IPS-NIHi11 (cell line): ENCODE results near the gene CAMSAP1.
"Not testable (repeated sequence)": the region's sequence is repeated elsewhere in the genome, so short reads cannot be mapped to it uniquely, and the experiment has no call there.

Experiments
- DNase-seq: peaks from one replicate; pipeline ENCODE4 v3.0.0; 2012; ENCODE audit warnings: mixed read lengths, low spot score

CAMSAP1 gene, protein sequence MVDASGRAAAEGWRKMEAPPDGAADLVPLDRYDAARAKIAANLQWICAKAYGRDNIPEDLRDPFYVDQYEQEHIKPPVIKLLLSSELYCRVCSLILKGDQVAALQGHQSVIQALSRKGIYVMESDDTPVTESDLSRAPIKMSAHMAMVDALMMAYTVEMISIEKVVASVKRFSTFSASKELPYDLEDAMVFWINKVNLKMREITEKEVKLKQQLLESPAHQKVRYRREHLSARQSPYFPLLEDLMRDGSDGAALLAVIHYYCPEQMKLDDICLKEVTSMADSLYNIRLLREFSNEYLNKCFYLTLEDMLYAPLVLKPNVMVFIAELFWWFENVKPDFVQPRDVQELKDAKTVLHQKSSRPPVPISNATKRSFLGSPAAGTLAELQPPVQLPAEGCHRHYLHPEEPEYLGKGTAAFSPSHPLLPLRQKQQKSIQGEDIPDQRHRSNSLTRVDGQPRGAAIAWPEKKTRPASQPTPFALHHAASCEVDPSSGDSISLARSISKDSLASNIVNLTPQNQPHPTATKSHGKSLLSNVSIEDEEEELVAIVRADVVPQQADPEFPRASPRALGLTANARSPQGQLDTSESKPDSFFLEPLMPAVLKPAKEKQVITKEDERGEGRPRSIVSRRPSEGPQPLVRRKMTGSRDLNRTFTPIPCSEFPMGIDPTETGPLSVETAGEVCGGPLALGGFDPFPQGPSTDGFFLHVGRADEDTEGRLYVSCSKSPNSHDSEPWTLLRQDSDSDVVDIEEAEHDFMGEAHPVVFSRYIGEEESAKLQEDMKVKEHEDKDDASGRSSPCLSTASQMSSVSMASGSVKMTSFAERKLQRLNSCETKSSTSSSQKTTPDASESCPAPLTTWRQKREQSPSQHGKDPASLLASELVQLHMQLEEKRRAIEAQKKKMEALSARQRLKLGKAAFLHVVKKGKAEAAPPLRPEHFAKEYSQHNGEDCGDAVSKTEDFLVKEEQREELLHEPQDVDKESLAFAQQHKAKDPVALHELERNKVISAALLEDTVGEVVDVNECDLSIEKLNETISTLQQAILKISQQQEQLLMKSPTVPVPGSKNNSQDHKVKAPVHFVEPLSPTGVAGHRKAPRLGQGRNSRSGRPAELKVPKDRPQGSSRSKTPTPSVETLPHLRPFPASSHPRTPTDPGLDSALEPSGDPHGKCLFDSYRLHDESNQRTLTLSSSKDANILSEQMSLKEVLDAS (N-terminal part only)

DNA sequence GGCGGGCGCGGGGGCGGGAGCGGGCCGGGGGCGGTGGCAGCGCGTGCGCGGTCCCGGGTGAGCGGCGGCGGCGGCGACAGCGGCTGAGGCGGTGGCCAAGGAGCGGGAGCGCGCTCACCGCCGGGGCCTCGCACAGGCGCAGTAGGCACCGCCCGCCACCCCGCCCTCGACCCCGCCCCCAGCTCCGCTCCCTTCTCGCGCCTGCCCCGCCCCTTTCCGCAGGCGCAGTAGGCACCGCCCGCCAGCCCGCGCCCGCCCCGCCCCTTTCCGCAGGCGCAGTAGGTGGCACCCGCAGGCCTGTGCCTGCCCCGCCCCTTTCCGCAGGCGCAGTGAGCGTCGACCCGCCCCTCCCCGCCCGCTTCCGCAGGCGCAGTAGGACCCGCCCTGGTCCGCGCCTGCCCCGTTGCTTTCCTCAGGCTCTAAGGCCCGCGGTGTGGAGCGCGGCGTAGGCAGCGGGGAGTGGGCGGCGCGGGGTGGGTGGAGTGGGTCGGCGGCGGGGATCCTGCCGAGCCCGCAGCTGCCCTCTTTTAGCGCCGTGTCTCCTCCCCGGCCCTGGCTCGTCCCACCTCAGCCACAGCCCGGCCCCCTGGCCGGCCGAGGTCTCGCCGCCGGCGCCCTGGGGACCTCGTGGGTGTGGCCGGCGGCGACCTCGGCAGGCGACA lies at the start of gene CAMSAP1:
Gene CAMSAP1, minus strand, starts transcription at position 116 of the 662 bp plus-strand sequence. CDS start 387 bp downstream, outside the sequence.
- peak; percentile 98 for DNase-seq

DNA sequence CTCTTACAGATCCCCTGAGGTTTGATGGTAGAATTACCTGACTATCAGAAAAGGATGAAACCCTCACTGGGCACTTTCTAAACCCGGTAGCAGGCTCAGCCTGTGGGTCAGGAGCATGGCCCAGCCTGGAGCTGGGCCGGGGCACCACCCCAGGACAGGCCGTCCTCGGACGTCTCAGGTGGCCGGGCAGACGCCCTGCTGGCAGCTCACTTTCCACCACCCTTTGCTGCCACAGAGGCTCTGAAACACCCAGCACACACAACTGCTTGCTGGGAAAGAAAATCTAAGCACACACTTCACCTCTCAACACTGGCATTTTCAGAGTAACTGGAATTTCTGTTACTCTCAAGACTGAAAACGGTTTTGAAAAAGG lies 49.4 kb upstream of the CAMSAP1 start:
- no peak for DNase-seq

DNA sequence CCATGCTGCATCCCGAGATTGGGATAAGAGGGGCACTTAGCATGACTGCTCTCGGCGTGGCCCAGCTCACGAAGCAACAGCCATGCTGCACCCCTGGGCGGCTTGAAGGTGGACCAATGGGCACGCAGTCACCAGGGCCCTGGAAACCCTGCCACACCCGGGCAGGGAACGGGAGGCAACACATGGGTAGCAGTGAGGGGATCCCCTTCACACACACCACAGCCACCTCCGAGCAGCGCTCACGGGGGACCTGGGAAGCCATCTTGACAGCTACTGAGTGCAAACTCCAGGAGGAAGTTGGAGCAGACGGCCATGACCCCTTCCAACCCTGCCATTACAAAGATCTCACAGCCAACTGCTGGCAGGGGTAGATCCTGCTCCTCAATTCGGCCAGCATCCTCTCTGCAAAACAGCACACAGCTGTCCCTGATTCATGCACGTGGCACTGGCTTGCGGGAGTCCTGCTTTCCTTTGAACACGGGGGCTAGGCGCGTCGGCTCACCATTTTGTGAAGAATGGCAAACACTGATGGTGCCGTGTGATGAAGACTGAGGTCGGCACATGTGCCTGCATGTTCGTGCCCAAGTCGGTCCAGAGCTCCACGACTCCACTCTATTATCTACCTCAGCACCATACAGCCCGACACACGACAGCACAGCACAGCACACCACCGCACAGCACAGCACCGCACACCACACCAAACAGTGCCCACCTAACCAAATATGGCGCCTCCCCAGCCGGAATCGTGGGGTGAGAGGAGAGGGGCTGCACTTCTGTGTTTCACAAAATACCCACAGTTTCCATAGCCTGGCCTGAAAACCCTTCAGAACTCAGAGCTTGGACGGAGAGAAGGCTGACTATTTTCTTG lies 48.8 kb upstream of the CAMSAP1 start:
- DNase-seq = no peak

DNA sequence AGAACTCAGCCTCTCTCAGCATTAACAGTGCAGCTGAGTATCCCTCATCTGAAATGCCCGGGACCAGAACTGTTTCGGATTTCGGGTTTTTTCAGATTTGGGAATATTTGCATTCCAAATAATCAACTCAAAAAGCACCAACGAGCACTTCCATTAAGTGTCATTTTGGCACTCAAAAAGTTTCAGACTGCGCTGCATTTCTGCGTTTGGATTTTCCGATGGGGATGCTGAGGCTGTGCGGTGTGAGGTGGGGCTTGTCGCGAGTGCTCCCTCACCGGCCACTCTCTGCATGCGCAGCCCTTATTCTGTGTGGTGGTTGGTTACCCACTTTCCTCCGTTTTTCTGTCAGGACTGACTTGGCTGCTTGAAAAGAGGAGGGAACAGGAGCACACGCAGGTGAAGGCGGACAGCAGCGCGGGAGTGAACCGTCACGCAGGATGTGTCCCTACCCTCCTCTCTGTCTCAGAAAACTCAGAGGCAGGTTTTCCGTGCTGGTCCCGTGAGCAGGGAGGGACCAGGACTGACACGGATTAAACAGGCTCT lies 45.4 kb upstream of the CAMSAP1 start:
- DNase-seq = no peak

DNA sequence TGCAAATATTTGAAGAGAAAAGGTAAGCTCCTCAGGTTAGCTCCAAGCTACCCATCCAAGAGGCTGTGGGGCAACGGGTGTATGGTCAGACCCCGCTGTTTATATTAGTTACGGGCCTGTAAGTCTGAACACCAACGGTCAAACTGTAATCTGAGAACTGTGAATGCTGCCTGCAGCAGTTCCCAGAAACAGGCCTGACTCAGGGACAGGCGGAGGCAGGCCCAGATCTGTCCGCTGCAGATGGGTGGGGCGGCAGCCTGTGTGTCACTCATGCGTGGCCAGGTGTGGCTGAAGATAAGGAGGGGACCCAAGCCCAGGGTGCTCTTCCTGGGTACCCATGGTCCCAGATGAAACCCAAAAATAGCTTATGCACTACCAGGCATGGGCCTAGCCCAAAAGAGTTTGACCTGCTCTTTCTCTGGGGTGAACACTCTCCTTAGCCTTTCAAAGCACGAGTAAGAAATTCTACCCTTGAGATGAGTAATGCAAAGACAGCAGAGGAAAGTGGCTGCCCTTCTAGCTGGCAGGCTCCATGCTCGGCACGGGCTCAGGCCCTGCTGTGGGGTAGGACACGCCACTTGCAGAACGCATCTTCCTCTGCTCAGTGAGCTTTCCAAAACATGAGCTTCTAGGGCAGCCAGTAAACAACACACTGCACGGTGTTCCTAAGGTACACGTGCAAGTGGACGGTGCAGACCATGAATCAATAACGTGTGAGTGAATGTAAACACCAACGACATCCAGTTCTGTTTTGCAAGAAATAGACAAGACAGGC lies 44.7 kb upstream of the CAMSAP1 start:
- DNase-seq = peak; percentile 49

DNA sequence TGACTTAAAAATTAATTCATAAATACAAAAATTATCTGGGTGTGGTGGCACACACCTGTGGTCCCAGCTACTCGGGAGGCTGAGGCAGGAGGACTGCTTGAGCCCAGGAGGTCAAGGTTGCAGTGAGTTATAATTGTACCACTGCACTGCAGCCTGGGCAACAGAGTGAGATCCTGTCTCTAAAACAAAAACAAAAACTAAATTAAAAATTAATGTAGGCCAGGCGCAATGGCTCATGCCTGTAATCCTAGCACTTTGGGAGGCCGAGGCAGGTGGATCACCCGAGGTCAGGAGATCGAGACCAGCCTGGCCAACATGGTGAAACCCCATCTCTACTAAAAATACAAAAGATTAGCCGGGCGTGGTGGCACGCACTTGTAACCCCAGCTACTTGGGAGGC lies 44.0 kb upstream of the CAMSAP1 start:
- DNase-seq = not testable (repeated sequence)

DNA sequence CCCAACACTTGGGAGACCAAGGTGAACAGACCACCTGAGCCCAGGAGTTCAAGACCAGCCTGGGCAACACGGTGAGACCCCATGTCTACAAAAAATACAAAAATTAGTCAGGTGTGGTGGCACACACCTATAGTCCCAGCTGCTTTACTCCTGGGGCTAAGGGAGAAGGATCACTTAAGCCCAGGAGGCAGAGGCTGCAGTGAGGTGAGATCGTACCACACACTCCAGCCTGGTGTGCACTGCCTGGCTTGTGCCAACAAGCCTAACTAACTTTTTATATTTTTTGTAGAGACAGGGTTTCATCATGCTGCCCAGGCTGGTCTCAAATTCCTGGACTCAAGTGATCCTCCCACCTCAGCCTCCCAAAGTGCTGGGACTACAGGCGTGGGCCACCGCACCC lies 43.5 kb upstream of the CAMSAP1 start:
- not testable (repeated sequence) for DNase-seq

DNA sequence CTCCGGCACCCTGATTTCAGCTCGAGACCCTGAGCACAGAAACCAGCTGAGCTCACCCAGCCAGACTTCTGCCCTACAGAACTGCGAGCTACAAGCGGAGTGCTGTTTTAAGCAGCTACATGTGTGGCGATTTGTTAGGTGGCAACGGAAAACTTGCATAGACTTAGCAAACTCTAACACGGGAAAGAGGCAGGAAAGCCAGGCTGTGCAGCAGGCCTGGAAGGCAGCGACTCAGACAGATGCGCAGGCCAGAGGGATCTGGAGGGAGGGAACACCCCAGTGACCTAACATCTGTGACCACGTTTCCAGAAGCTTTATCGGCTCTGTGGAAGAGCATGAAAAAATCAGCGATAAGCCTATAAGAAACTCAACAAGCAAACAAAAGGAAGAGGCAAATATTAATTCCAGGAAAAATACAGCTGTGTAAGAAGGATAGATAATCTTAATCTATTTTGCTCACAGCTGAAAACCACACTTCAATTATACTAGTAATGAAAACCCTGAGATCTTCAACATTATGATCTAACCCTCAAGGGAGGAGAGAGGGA lies 42.9 kb upstream of the CAMSAP1 start:
- no peak for DNase-seq

DNA sequence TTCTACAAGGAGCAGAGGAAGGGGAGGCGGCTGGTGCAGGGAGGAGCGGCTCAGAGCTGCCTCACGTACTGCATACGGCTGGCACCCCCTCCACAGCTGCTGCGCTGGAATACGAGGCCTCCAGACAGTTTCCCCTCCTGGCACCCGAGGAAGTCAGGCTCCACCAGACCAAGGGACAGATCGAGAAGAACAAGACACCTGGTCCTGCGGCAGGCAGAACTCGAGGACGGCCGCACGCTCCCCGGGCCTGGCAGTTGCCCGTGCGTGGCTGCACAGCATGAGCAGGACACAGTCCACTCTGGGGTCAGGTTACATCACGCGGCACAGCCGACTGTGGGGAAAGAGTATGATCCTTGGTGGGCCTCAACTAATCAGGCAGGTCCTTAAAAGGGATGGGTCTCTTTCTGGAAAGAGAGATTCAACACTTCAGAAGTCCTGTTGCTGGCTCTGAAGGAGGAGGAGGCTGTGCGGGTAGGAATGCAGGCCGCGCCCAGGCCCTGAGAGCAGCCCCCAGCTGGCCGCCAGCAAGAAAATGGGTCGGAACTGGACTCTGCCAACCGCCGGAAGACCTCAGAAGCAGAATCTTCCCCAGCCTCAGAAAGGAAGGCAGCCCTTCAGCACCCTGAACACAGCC lies 42.3 kb upstream of the CAMSAP1 start:
- DNase-seq = no peak

DNA sequence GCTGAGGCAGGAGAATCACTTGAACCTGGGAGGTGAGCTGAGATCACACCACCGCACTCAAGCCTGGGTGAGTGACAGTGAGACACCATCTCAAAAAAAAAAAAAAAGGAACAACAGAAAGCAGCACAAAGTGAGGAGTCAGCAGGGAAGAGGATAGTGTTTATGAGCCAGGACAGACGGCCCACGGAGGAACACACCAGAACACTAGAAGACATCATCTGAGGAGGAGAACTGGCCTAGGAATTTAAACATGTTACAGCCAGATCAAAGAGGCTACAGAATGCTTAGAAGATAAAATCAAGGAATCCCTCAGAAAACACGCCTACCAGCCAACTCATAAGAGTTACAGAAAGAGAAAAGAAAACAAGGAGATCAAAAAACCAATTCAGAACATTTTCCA lies 41.6 kb upstream of the CAMSAP1 start:
- no peak for DNase-seq

DNA sequence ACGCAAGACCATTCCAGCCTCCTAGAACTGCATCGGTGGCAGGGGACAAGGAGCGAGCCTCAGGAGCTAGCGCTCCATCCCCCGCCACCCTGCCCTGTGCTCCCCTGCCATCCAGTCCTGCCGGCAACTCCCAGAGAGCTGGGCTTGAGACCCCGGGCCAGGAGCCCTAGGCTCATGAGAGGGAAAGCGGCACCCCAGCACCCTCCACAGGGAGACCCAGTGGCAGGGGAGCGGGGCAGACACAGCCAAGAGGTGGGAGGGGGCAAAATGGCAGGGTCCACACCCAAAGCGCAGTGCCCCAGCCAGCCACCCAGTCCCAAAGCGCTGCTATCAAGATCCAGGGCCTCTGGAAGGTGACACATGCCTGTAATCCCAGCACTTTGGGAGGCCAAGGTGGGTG lies 41.1 kb upstream of the CAMSAP1 start:
- DNase-seq = no peak

DNA sequence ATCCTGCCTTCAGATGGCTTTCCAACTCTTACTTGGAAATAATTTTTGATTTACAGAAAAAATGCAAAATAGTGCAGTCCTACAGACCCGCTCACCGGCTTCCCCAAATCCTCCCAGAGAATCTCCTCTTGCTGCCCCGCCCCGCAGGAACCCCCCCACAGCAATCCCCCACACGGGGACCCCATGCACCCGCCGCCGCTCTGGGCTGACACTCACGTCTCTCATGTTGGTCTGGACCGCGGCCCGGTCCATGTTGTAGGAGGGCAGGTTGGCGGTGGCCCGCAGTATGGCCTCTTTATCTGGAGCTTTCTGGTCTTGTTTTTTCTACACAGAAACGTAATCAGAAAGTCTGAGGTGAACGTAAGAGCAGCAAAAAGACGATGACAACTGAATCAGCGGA lies 40.2 kb upstream of the CAMSAP1 start:
- DNase-seq = no peak

DNA sequence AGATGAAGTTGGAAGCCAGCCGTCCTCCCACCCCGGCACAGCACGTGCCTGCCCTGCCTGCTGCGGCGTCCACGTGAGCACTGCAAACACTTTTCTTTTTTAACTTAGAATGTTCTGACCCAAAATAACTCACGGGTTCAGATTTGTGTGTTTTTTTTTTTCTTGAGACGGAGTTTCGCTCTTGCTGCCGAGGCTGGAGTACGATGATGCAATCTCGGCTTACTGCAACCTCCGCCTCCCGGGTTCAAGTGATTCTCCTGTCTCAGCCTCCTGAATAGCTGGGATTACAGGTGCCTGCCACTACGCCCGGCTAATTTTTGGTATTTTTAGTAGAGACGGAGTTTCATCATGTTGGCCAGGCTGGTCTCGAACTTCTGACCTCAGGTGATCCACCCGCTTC lies 39.8 kb upstream of the CAMSAP1 start:
- DNase-seq = not testable (repeated sequence)

DNA sequence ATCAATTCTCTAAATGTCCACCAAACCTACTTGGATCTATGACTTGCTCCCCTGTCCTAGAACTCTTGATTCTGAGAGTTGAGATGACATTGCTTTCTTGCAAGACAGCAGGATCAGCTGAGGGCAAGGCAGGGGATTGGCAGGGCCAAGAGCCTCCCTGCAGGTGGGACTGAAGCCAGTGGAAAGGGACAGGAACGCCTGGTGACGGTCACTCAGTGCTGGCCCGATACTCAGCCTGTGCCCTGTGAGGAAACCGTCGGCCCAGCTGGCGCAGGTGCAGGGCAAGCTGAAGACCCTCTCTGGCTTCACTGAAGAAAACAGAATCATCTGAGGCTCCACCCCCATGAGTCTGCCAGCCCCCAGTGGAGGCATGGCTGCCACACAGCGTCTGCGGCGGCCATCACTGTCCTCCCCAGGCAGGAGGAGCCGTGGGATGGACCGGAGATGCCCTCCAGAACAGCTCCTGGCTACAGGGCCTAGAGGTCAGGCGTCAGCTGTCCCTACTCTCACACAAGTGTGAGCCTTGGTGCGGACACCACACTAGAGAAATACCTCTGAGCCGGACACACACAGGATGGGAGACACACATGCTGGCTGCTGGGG lies 39.1 kb upstream of the CAMSAP1 start:
- no peak for DNase-seq

DNA sequence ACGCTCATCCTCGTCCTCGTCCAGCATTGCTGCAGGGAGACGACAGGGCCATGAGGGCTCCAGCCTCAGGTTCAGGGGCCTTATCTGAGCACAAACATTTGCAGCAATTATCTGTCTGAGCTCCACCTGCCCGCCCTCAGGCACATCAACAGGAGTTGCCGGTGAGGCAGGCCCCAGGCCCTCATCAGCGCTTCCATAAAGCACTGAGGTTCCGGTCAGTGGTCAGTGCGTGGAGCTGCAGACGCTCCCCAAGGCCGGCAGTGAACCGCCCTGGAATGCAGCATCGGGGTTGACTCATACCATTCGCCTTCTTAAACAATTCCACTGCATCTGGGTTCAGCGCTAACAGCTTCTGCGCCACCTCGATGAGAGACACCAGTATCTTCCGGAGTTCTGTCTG lies 38.6 kb upstream of the CAMSAP1 start:
- no peak for DNase-seq

DNA sequence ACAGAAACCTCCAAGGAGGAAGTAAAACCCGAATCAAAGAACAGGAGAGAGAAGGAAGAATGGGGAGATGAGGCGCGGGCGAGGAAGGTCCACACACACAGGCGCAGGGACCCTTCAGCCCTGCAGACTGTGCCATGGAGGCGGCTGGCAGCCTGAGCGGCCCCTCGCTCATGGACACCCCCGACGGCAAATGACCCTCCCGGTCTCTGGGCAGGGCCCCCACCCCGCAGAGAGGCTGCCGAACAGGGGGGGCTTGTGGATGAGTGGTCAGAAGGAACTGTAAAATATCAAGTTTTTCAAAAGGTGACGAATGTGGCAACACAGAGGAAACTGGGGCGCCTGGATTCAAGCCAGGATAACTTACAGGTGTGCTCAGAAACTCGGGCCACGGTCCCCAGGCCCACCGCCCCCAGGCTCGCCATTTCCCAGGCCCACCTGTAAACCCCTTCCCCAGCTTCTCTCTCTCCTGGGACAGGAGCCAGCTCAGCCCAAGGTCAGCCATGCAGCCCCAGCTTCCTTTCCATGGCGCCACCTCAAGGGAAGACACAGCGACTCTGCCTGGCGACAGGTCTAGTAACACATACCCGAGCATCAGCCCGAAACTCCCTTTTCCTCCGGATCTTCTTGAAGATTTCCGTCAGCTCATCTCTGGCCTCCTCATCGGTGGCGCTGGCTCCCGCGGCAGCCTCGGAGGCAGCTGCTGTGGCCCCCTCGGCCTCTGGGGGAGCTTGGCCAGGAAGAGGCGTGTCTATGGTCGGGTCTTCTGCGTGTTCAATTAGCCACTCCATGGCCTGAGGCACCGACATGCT lies 37.3 kb upstream of the CAMSAP1 start:
- no peak for DNase-seq

DNA sequence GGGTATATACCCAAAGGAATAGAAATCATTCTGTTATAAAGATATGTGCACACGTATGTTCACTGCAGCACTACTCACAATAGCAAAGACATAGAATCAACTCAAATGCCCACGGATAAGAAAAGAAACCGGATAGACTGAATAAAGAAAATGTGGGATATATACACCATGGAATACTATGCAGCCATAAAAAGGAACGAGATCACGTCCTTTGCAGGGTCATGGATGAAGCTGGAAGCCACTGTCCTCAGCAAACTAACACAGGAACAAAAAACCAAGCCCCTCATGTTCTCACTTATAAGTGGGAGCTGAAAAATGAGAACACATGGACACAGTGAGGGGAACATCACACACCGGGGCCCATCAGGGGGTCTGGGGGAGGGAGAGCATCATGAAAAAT lies 36.3 kb upstream of the CAMSAP1 start:
- DNase-seq = not testable (repeated sequence)
